ENCODE measurements around the gene CSMD2. TPM values are rescaled to one million over a fixed set of nuclear protein-coding genes. Genes with fewer than 3 reads are reported as not detected.

Gene CSMD2
- total and polyA plus RNA-seq, 2 of the 8 experiments (the other 6 are each of a cell fraction or from before 2014, with no cell fraction given), result 7.0 to 14.7 TPM

- H3K56ac ChIP-seq (replicated peaks; ENCODE audit: insufficient read length, low read depth, low read length), result no peak overlapping the region
- 90% methylated on average over 7 of the region's 7 CpGs; no CpG with 5 or more reads in 1 of the 2 experiments for WGBS, 2 experiments (ENCODE audit: extremely low coverage in 1 of 2, insufficient coverage in 1 of 2, insufficient read length in 1 of 2, insufficient replicate concordance in 2 of 2, low coverage in 1 of 2, low lambda C conversion rate in 2 of 2, missing lambda C conversion rate in 1 of 2)
- no peak overlapping the region for H4K91ac ChIP-seq (replicated peaks; ENCODE audit: insufficient read length, low read length)
- H2BK20ac ChIP-seq (ENCODE audit: low read length), result no peak overlapping the region
- H4K8ac ChIP-seq (ENCODE audit: extremely low read depth, insufficient read depth, low read length), result no peak overlapping the region
- no peak overlapping the region for H3K4me2 ChIP-seq (ENCODE audit: insufficient read depth in 1 of 2, low read depth in 2 of 2, low read length in 2 of 2)
- H3K9me3 ChIP-seq (ENCODE audit: insufficient read depth in 2 of 2, low read depth in 1 of 2, low read length in 1 of 2), result no peaks in the 10 kb centered on the region
- no peak overlapping the region for H3K23ac ChIP-seq (ENCODE audit: insufficient read length)
- H3K27me3 ChIP-seq (replicated peaks in 1 of 4; ENCODE audit: control insufficient read depth in 3 of 4, extremely low read depth in 1 of 4, insufficient read depth in 3 of 4, low read length in 3 of 4), result no peaks in the 10 kb centered on the region
- no peaks in the 10 kb centered on the region for H4K20me1 ChIP-seq (replicated peaks in 1 of 2; ENCODE audit: control insufficient read depth in 1 of 2, insufficient read depth in 2 of 2, low read length in 2 of 2)
- no peak overlapping the region for H2AK5ac ChIP-seq (ENCODE audit: low read depth, low read length)
- no peak overlapping the region for H4K5ac ChIP-seq (ENCODE audit: insufficient read length, low read depth, low read length)
- H3K14ac ChIP-seq (ENCODE audit: insufficient read length), result no peak overlapping the region
- H3K4ac ChIP-seq (replicated peaks; ENCODE audit: insufficient read length, low read depth, low read length), result no peak overlapping the region
- no peaks in the 10 kb centered on the region for H3K4me1 ChIP-seq (replicated peaks in 1 of 4; ENCODE audit: control insufficient read depth in 3 of 4, insufficient read depth in 4 of 4, low read length in 3 of 4)
- H2BK12ac ChIP-seq (ENCODE audit: low read depth, low read length), result no peak overlapping the region
- H3K9ac ChIP-seq (replicated peaks in 1 of 4; ENCODE audit: extremely low read depth in 1 of 4, low read depth in 3 of 4, low read length in 3 of 4), result no peak overlapping the region
- no peaks in the 10 kb centered on the region; a peak in 2 of 8 replicates for H3K36me3 ChIP-seq (ENCODE audit: control insufficient read depth in 2 of 4, insufficient read depth in 4 of 4, low read length in 3 of 4)
- H2BK15ac ChIP-seq (ENCODE audit: low read length), result no peak overlapping the region
- no peak overlapping the region for H3K18ac ChIP-seq (ENCODE audit: extremely low read depth, low read length)
- no peaks in the 10 kb centered on the region for H3K23me2 ChIP-seq (ENCODE audit: low read depth, low read length)
- ChIA-PET CTCF (ENCODE audit: partially characterized antibody) (interaction anchor here (0.6 to 2.3 kb wide), 3 partner anchors 13 to 598 kb away, joined by 3 to 7 read pairs (median 3); no protein-coding TSS in a partner anchor), POLR2A (ENCODE audit: partially characterized antibody) (no interaction called here)
- H3K79me2 ChIP-seq (ENCODE audit: control insufficient read depth in 1 of 2, insufficient read depth in 2 of 2, low read length in 2 of 2), result no peaks in the 10 kb centered on the region
- DNase-seq (ENCODE audit: low read depth in 1 of 2, low spot score in 2 of 2) (no peak), FAIRE-seq (no peak)
- H2BK120ac ChIP-seq (replicated peaks; ENCODE audit: low read depth, low read length), result no peak overlapping the region
- no peak overlapping the region for H2AFZ ChIP-seq (ENCODE audit: low read length)
- no peaks in the 10 kb centered on the region for H3K79me1 ChIP-seq (ENCODE audit: low read depth, low read length)
- no peak overlapping the region for H3K27ac ChIP-seq (ENCODE audit: low read depth, low read length)
- no peak overlapping the region for H3K4me3 ChIP-seq (ENCODE audit: extremely low read depth in 1 of 4, insufficient read depth in 2 of 4, low read depth in 3 of 4, low read length in 4 of 4)
- TF ChIP-seq MAFK (IDR thresholded peaks at IDR 0.05; ENCODE audit: low read depth, low read length) (no peak), PHF8 (conservative IDR thresholded peaks at IDR 0.05; ENCODE audit: low read depth, low read length) (no peak), KDM5A (IDR thresholded peaks at IDR 0.05; ENCODE audit: low read length) (no peak), SIRT6 (IDR thresholded peaks at IDR 0.05; ENCODE audit: low read length) (no peak), CTCF (IDR thresholded peaks at IDR 0.05; ENCODE audit: control extremely low read depth in 1 of 3, insufficient read depth in 1 of 3, low read depth in 1 of 3, low read length in 3 of 3) (no peak), SIN3A (conservative IDR thresholded peaks at IDR 0.05 in 1 of 2, IDR thresholded peaks at IDR 0.05 in 1 of 2; ENCODE audit: low read depth in 1 of 2, low read length in 2 of 2) (no peak), CBX8 (IDR thresholded peaks at IDR 0.05; ENCODE audit: borderline replicate concordance, low read depth, low read length) (no peak)
- no peak overlapping the region for H2BK5ac ChIP-seq (ENCODE audit: low read depth, low read length)
Measured at GRCh38 chr1:33615546-33615945, 549.5 kb downstream of the CSMD2 start.
